Measurements from ENCODE around the gene GGCT. TPM values are rescaled to one million over a fixed set of nuclear protein-coding genes. Genes with fewer than 3 reads are reported as not detected.

GGCT gene
- polyA plus RNA-seq, 3 donors = 7.6 to 18.1 (median 10.7) TPM

DNA sequence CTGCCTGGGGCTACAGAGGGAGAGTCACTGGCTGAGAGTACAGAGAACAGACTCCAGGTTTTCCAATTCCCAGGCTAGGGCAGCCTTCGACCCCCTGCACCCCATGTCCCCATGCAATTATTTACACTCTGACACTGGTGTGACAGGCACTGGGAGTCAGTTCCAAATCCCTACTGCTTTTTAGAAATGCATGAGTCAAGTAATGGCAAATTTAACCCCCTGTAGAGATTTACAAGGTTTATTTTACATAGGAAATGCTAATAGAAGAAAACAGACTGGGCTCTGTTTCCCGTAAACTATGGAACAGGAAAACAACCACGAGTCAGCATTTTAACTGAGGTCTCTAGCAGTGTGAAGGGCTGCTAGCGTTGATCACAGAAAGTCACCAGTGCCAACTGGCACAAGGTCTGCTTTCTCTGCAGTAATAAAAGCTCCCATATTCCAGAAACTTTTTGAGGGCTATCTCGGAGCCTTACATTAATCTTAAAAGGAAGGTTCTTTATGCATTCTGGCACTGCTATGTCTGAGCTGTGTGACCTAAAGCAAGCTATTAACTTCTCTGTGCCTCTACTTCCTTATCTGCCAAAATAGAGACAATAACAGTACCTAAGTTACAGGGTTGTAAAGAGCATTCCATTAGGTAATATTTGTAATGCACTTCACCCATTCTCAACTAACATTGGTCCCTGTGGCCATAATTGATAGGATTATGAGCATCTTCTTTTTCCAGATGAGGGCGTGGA, 54.2 kb downstream of the GGCT start:
- Histone ChIP-seq H2AFZ (ENCODE audit: insufficient read depth, low read depth, low read length, poor library complexity, severe bottlenecking) (no peak overlapping the region), H3K27ac (ENCODE audit: low read depth in 1 of 2, low read length in 2 of 2) (no peak overlapping the region), H3K9ac (ENCODE audit: insufficient read depth, low read length, poor library complexity, severe bottlenecking) (no peak overlapping the region), H4K20me1 (ENCODE audit: insufficient read depth, low read length) (no peaks in the 10 kb centered on the region), H3K4me3 (replicated peaks in 1 of 3; ENCODE audit: low read depth in 2 of 3, low read length in 3 of 3) (no peak overlapping the region), H3K79me2 (ENCODE audit: insufficient read depth, low read length) (no peaks in the 10 kb centered on the region), H3K27me3 (ENCODE audit: control insufficient read depth in 2 of 2, insufficient read depth in 2 of 2, low read length in 2 of 2) (no peaks in the 10 kb centered on the region), H3K4me2 (replicated peaks; ENCODE audit: extremely low read depth, low read length, poor library complexity, severe bottlenecking) (no peak overlapping the region), H3K4me1 (ENCODE audit: control insufficient read depth in 1 of 2, insufficient read depth in 2 of 2, low read length in 2 of 2) (peaks cover 7 to 10% of the 10 kb centered on the region in 2 donors), H3K36me3 (replicated peaks in 1 of 2; ENCODE audit: control insufficient read depth in 1 of 2, insufficient read depth in 2 of 2, low read length in 2 of 2) (peaks cover 85 to 93% of the 10 kb centered on the region in 2 donors), H3K9me3 (replicated peaks in 1 of 2; ENCODE audit: control insufficient read depth in 1 of 2, insufficient read depth in 1 of 2, low read length in 2 of 2) (no peaks in the 10 kb centered on the region)
- 79% methylated on average over 4 of the region's 6 CpGs for WGBS (ENCODE audit: insufficient coverage)
- DNase-seq = no peak
- Mint-ChIP-seq H3K27ac (no peak overlapping the region), H3K4me3 (no peak overlapping the region), H3K9me3 (no peaks in the 10 kb centered on the region), H3K4me1 (peaks cover 6% of the 10 kb centered on the region), H3K36me3 (peaks cover 67 to 81% of the 10 kb centered on the region in 2 donors), H3K27me3 (ENCODE audit: low read depth in 3 of 3) (no peaks in the 10 kb centered on the region)
- no peak for TF ChIP-seq CTCF (IDR thresholded peaks at IDR 0.05)
- intact Hi-C loops (cut with micrococcal nuclease) = loop anchor here in 1 of 2 donors (10.0 kb wide), 1 partner anchor 46 kb away; no protein-coding TSS in a partner anchor

DNA sequence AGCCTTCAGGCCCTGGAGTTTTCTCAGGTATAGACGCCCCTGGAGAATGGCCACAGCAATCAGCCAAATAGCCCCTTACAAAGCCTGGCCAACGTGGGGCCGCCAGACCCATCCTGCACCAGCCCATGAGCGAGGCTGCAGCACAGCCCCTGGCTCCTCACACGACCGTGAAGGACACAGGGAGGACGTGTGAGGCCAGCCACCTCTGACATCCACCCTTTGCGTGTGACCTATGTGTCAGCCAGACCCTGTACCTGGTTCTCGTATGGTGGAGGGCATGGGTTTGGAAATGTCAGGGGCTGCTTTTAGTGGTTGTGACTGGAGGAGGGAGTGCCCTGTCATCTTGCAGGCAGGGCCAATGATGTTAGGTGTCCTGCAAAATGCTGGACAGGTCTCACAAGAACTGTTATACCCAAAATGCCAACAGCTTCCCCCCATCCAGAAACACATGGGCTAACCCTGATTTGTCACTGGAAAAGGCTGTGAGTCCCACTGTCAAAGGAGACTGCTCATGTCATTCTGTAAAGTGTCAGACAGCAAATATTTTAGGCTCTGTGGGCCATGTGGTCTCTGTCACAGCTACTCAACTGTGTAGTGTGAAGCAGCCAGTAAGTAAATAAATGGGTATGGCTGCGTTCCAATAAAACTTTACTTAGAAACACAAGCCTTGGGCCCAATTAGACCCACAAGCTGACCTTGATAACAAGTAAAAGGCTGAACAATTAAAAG, 56.0 kb downstream of the GGCT start:
- H3K36me3 ChIP-seq (replicated peaks in 1 of 2; ENCODE audit: control insufficient read depth in 1 of 2, insufficient read depth in 2 of 2, low read length in 2 of 2) = peaks cover 67 to 75% of the 10 kb centered on the region in 2 donors
- H4K20me1 ChIP-seq (ENCODE audit: insufficient read depth, low read length) = no peaks in the 10 kb centered on the region
- TF ChIP-seq CTCF (IDR thresholded peaks at IDR 0.05) = no peak
- peaks cover 10 to 14% of the 10 kb centered on the region in 2 donors for H3K4me1 ChIP-seq (ENCODE audit: control insufficient read depth in 1 of 2, insufficient read depth in 2 of 2, low read length in 2 of 2)
- intact Hi-C loops (cut with micrococcal nuclease) = loop anchor here in 1 of 2 donors (5.0 kb wide), 1 partner anchor 166 kb away; the partner anchor contains the start of gene ZNRF2
- 93% methylated on average over 9 of the region's 10 CpGs for WGBS (ENCODE audit: insufficient coverage)
- peaks cover 54 to 64% of the 10 kb centered on the region in 2 donors for H3K36me3 Mint-ChIP-seq
- H3K27me3 Mint-ChIP-seq (ENCODE audit: low read depth in 3 of 3) = no peaks in the 10 kb centered on the region
- no peaks in the 10 kb centered on the region for H3K79me2 ChIP-seq (ENCODE audit: insufficient read depth, low read length)
- no peak overlapping the region for H3K4me3 ChIP-seq (replicated peaks in 1 of 3; ENCODE audit: low read depth in 2 of 3, low read length in 3 of 3)
- H3K9me3 ChIP-seq (replicated peaks in 1 of 2; ENCODE audit: control insufficient read depth in 1 of 2, insufficient read depth in 1 of 2, low read length in 2 of 2) = no peaks in the 10 kb centered on the region
- H2AFZ ChIP-seq (ENCODE audit: insufficient read depth, low read depth, low read length, poor library complexity, severe bottlenecking) = no peak overlapping the region
- no peaks in the 10 kb centered on the region for H3K9me3 Mint-ChIP-seq
- no peak overlapping the region for H3K4me3 Mint-ChIP-seq
- no peak overlapping the region for H3K4me2 ChIP-seq (replicated peaks; ENCODE audit: extremely low read depth, low read length, poor library complexity, severe bottlenecking)
- H3K27ac ChIP-seq (ENCODE audit: low read depth in 1 of 2, low read length in 2 of 2) = no peak overlapping the region
- no peaks in the 10 kb centered on the region for H3K27me3 ChIP-seq (ENCODE audit: control insufficient read depth in 2 of 2, insufficient read depth in 2 of 2, low read length in 2 of 2)
- H3K4me1 Mint-ChIP-seq = peaks cover 6% of the 10 kb centered on the region
- no peak for DNase-seq
- H3K9ac ChIP-seq (ENCODE audit: insufficient read depth, low read length, poor library complexity, severe bottlenecking) = no peak overlapping the region
- peak overlapping the region in 1 of 7 donors; percentile 54 for H3K27ac Mint-ChIP-seq

Data from CD14-positive monocyte (primary cell).